Uterus (tissue), 4 donors: ENCODE measurements around the gene RNF167. TPM values are rescaled to one million over a fixed set of nuclear protein-coding genes. Genes with fewer than 3 reads are reported as not detected.

Experiments
- DNase-seq, 2 donors: peaks; one replicate each; pipeline ENCODE4 v3.0.0-alpha.2; 2019 to 2020
- H3K27ac ChIP-seq, 2 donors: fragments of 200-600 bp; sonication (generic); 1 replicate in 1 of 2; 2 replicates in 1 of 2; pipeline ENCODE4 v1.5.1; 2016 to 2018
- H3K27me3 ChIP-seq, 2 donors: fragments of 200-600 bp; sonication (generic); one replicate each; pipeline ENCODE4 v1.5.1; 2018 to 2019; ENCODE audit warnings: control low read depth in 1 of 2
- H3K36me3 ChIP-seq, 2 donors: fragments of 200-600 bp; sonication (generic); one replicate each; pipeline ENCODE4 v1.5.1; 2019; ENCODE audit warnings: control low read depth in 1 of 2
- H3K4me1 ChIP-seq, 2 donors: fragments of 200-600 bp; sonication (generic); one replicate each; pipeline ENCODE4 v1.5.1; 2018 to 2019; ENCODE audit warnings: control low read depth in 1 of 2
- H3K4me3 ChIP-seq, 2 donors: fragments of 200-600 bp; sonication (generic); 1 replicate in 1 of 2; 2 replicates in 1 of 2; pipeline ENCODE4 v1.5.1; 2018 to 2019; ENCODE audit warnings: mild to moderate bottlenecking in 1 of 2
- H3K9me3 ChIP-seq, 2 donors: fragments of 200-600 bp; sonication (generic); one replicate each; pipeline ENCODE4 v1.5.1; 2019; ENCODE audit warnings: control low read depth in 1 of 2
- POLR2A ChIP-seq, 2 donors: fragments of 450-650 bp; IDR thresholded peaks; one replicate each; pipeline ENCODE4 v1.6.1; 2016; ENCODE audit warnings: antibody characterized with exemption in 2 of 2, mild to moderate bottlenecking in 1 of 2, moderate library complexity in 1 of 2
- intact Hi-C: fragments of 100-400 bp; cut with DNase I; formaldehyde crosslinking; loops from one replicate; pipeline ENCODE4 v1.15.1; 2023; ENCODE audit warnings: low total_unique reads
- total RNA-seq, 4 donors: library from RNA; depleted of rRNA in 3 of 4; stranded (reverse); fragments of >200 nt in 3 of 4; gene quantifications; one replicate each; pipeline versions ENCODE4 v1.1.0 to v1.2.4, GENCODE V29; 2014 to 2023
- TF ChIP-seq, protein P1 (sequence below), 4 experiments: fragments of 200-600 bp in 2 of 4; fragments of 450-650 bp in 2 of 4; sonication (generic) in 2 of 4; IDR thresholded peaks; one replicate each; pipeline ENCODE4 v1.5.1; 2016 to 2019; ENCODE audit warnings: antibody characterized with exemption in 4 of 4, mild to moderate bottlenecking in 2 of 4, moderate library complexity in 1 of 4
- donor health status: DM: yes; HTN: yes; CAD: no.

The RNF167 gene
- total RNA-seq, 4 donors from 2014 or later, result 14.8 to 100 (median 53.1) TPM

DNA sequence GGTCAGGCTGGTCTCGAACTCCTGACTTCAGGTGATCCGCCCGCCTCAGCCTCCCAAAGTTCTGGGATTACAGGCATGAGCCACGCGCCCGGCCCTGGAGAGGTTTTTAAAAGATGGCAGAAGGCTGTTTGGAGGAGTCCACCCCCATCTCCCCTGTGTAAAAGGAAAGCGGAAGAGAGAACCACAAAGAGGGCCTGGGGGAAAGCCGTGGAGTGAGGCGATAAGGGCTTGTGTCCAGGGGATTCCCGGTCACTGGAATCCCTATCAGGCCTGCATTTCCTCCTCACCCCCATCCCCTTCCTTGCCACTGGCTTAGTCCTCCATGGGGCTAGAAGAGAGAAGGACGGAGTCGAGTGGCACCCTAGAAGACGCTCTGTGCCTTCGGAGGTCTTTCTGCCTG is 8.1 kb upstream of the RNF167 start, which contains the start of gene GP1BA:
TSS of gene GP1BA (plus strand) at position 315 of the 400 bp plus-strand sequence. CDS start 328 bp downstream, outside the sequence.
- DNase-seq, result no peak
- Histone ChIP-seq H3K4me1 (no peaks in the 10 kb centered on the region), H3K36me3 (no peaks in the 10 kb centered on the region), H3K4me3 (no peak within 1 kb of the TSS), H3K27me3 (no peaks in the 10 kb centered on the region), H3K27ac (no peak within 1 kb of the TSS), H3K9me3 (no peaks in the 10 kb centered on the region)
- intact Hi-C loops, result no loop called here
- no peak for TF ChIP-seq POLR2A (IDR thresholded peaks at IDR 0.05)
- TF ChIP-seq, protein P1, sequence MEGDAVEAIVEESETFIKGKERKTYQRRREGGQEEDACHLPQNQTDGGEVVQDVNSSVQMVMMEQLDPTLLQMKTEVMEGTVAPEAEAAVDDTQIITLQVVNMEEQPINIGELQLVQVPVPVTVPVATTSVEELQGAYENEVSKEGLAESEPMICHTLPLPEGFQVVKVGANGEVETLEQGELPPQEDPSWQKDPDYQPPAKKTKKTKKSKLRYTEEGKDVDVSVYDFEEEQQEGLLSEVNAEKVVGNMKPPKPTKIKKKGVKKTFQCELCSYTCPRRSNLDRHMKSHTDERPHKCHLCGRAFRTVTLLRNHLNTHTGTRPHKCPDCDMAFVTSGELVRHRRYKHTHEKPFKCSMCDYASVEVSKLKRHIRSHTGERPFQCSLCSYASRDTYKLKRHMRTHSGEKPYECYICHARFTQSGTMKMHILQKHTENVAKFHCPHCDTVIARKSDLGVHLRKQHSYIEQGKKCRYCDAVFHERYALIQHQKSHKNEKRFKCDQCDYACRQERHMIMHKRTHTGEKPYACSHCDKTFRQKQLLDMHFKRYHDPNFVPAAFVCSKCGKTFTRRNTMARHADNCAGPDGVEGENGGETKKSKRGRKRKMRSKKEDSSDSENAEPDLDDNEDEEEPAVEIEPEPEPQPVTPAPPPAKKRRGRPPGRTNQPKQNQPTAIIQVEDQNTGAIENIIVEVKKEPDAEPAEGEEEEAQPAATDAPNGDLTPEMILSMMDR (IDR thresholded peaks at IDR 0.05), result no peak

DNA sequence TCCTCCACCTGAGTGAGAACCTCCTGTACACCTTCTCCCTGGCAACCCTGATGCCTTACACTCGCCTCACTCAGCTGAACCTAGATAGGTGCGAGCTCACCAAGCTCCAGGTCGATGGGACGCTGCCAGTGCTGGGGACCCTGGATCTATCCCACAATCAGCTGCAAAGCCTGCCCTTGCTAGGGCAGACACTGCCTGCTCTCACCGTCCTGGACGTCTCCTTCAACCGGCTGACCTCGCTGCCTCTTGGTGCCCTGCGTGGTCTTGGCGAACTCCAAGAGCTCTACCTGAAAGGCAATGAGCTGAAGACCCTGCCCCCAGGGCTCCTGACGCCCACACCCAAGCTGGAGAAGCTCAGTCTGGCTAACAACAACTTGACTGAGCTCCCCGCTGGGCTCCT is 7.3 kb upstream of the RNF167 start:
- TF ChIP-seq POLR2A (IDR thresholded peaks at IDR 0.05), result no peak
- TF ChIP-seq, protein P1 (IDR thresholded peaks at IDR 0.05), result no peak
- no peaks in the 10 kb centered on the region for H3K9me3 ChIP-seq
- intact Hi-C loops, result no loop called here
- no peak overlapping the region for H3K27ac ChIP-seq
- no peaks in the 10 kb centered on the region for H3K27me3 ChIP-seq
- no peak overlapping the region for H3K4me3 ChIP-seq
- DNase-seq, result no peak
- no peaks in the 10 kb centered on the region for H3K4me1 ChIP-seq
- H3K36me3 ChIP-seq, result no peaks in the 10 kb centered on the region

DNA sequence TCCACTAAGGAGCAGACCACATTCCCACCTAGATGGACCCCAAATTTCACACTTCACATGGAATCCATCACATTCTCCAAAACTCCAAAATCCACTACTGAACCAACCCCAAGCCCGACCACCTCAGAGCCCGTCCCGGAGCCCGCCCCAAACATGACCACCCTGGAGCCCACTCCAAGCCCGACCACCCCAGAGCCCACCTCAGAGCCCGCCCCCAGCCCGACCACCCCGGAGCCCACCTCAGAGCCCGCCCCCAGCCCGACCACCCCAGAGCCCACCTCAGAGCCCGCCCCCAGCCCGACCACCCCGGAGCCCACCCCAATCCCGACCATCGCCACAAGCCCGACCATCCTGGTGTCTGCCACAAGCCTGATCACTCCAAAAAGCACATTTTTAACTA is 6.4 kb upstream of the RNF167 start:
- Histone ChIP-seq H3K4me3 (no peak overlapping the region), H3K27me3 (no peaks in the 10 kb centered on the region), H3K9me3 (no peaks in the 10 kb centered on the region), H3K36me3 (no peaks in the 10 kb centered on the region), H3K27ac (no peak overlapping the region), H3K4me1 (peaks cover 2 to 5% of the 10 kb centered on the region in 2 donors)
- intact Hi-C loops, result no loop called here
- TF ChIP-seq POLR2A (IDR thresholded peaks at IDR 0.05), result no peak
- TF ChIP-seq, protein P1 (IDR thresholded peaks at IDR 0.05), result no peak
- no peak for DNase-seq

DNA sequence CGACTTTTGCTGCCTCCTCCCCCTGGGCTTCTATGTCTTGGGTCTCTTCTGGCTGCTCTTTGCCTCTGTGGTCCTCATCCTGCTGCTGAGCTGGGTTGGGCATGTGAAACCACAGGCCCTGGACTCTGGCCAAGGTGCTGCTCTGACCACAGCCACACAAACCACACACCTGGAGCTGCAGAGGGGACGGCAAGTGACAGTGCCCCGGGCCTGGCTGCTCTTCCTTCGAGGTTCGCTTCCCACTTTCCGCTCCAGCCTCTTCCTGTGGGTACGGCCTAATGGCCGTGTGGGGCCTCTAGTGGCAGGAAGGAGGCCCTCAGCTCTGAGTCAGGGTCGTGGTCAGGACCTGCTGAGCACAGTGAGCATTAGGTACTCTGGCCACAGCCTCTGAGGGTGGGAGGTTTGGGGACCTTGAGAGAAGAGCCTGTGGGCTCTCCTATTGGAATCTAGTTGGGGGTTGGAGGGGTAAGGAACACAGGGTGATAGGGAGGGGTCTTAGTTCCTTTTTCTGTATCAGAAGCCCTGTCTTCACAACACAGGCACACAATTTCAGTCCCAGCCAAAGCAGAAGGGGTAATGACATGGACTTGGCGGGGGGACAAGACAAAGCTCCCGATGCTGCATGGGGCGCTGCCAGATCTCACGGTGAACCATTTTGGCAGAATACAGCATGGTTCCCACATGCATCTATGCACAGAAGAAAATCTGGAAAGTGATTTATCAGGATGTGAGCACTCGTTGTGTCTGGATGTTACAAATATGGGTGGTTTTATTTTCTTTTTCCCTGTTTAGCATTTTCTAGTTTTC is 5.7 kb upstream of the RNF167 start:
- Histone ChIP-seq H3K27ac (no peak overlapping the region), H3K4me1 (peaks cover 8 to 12% of the 10 kb centered on the region in 2 donors), H3K27me3 (no peaks in the 10 kb centered on the region), H3K9me3 (no peaks in the 10 kb centered on the region), H3K36me3 (no peaks in the 10 kb centered on the region), H3K4me3 (no peak overlapping the region)
- DNase-seq, result no peak
- intact Hi-C loops, result no loop called here
- TF ChIP-seq, protein P1 (IDR thresholded peaks at IDR 0.05), result no peak
- no peak for TF ChIP-seq POLR2A (IDR thresholded peaks at IDR 0.05)

DNA sequence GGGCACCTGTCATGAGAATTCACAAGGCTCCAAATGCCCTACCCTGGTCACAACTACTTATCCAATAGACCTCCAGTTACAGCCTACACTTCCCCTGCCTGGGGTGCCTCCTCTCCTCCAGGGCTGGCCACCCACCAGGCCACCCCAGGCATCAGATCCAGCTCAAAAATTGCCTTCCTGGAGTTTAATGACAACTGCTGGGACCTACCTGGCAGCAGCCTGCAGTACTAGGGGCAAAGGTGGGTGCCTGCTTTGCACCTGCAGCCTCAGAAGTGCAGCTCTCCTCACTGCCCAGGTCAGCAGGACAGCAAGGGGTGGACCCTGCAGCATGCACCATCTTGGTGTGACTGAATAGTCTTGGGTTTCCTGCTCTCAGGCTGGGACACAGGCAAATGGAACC is 4.4 kb upstream of the RNF167 start:
- TF ChIP-seq POLR2A (IDR thresholded peaks at IDR 0.05), result no peak
- TF ChIP-seq, protein P1 (IDR thresholded peaks at IDR 0.05), result no peak
- Histone ChIP-seq H3K9me3 (no peaks in the 10 kb centered on the region), H3K36me3 (no peaks in the 10 kb centered on the region), H3K4me1 (peaks cover 8 to 12% of the 10 kb centered on the region in 2 donors), H3K27ac (no peak overlapping the region), H3K4me3 (no peak overlapping the region), H3K27me3 (no peaks in the 10 kb centered on the region)
- intact Hi-C loops, result no loop called here
- DNase-seq, result no peak
